Right lobe of liver (tissue), 4 donors: Measurements from ENCODE around the gene HS3ST6.

Experiments
- CTCF ChIP-seq, 4 donors: fragments of 200-600 bp in 3 of 4; fragments of 450-650 bp in 1 of 4; IDR thresholded peaks; one replicate each; pipeline versions ENCODE4 v1.5.1 to v1.8.0; 2016 to 2022; ENCODE audit warnings: antibody characterized with exemption in 4 of 4, mild to moderate bottlenecking in 2 of 4
- POLR2A ChIP-seq: fragments of 450-650 bp; IDR thresholded peaks from one replicate; pipeline ENCODE4 v1.6.1; 2017; ENCODE audit warnings: antibody characterized with exemption, mild to moderate bottlenecking
- donor health status: DM: no; HTN: no; CAD: no.
- donor health status: DM: no; HTN: no; CAD: no.
- donor health status: DM: no; HTN: yes; CAD: no.

GRCh38 chr16:1903845-1904840, 14.1 kb downstream of the HS3ST6 start:
- TF ChIP-seq CTCF (IDR thresholded peaks at IDR 0.05) (no peak), POLR2A (no peak)
